MM.1S (cell line): Measurements from ENCODE around the gene DCTN1.

Experiments used
- DNase-seq: peaks from one replicate; pipeline ENCODE4 v3.0.0-alpha.2; 2015
- H2AFZ ChIP-seq: fragments of 300-600 bp; sonication (generic); 2 replicates; pipeline ENCODE4 v1.6.0; 2016; ENCODE audit warnings: antibody characterized with exemption, low read length
- H3F3A ChIP-seq: fragments of 300-600 bp; sonication (generic); 2 replicates; pipeline ENCODE4 v1.6.1; 2016; ENCODE audit warnings: mild to moderate bottlenecking, antibody characterized with exemption, low read length, moderate library complexity, mixed read lengths; ENCODE audit not compliant: insufficient read depth
- H3K27ac ChIP-seq: fragments of 300-600 bp; sonication (generic); 2 replicates; pipeline ENCODE4 v1.5.1; 2016; ENCODE audit warnings: mild to moderate bottlenecking, low read length
- H3K27me3 ChIP-seq: fragments of 300-600 bp; sonication (generic); replicated peaks from 2 replicates; pipeline ENCODE4 v1.6.0; 2016; ENCODE audit warnings: low read length; ENCODE audit not compliant: insufficient read depth
- H3K36me3 ChIP-seq: fragments of 300-600 bp; sonication (generic); replicated peaks from 2 replicates; pipeline ENCODE4 v1.6.1; 2016; ENCODE audit warnings: mild to moderate bottlenecking, low read length, mixed read lengths; ENCODE audit not compliant: insufficient read depth
- H3K4me1 ChIP-seq: fragments of 300-600 bp; sonication (generic); 2 replicates; pipeline ENCODE4 v1.6.1; 2016; ENCODE audit warnings: low read length, mixed read lengths
- H3K4me2 ChIP-seq: fragments of 300-600 bp; sonication (generic); 2 replicates; pipeline ENCODE4 v1.6.0; 2016; ENCODE audit warnings: low read depth, low read length
- H3K4me3 ChIP-seq: fragments of 300-600 bp; sonication (generic); 2 replicates; pipeline ENCODE4 v1.5.1; 2016; ENCODE audit warnings: low read length, mixed read lengths
- H3K79me2 ChIP-seq: fragments of 300-600 bp; sonication (generic); 2 replicates; pipeline ENCODE4 v1.6.1; 2016; ENCODE audit warnings: mixed run types, low read length, mixed read lengths
- H3K9ac ChIP-seq: fragments of 300-600 bp; sonication (generic); 2 replicates; pipeline ENCODE4 v1.6.1; 2016; ENCODE audit warnings: low read length, mixed read lengths
- H3K9me2 ChIP-seq: fragments of 300-600 bp; sonication (generic); replicated peaks from 2 replicates; pipeline ENCODE4 v1.6.1; 2016; ENCODE audit warnings: mild to moderate bottlenecking, low read length, mixed read lengths; ENCODE audit not compliant: insufficient read depth
- H3K9me3 ChIP-seq: fragments of 300-600 bp; sonication (generic); replicated peaks from 2 replicates; pipeline ENCODE4 v1.6.1; 2016; ENCODE audit warnings: mild to moderate bottlenecking, low read length, mixed read lengths; ENCODE audit not compliant: insufficient read depth
- H4K20me1 ChIP-seq: fragments of 300-600 bp; sonication (generic); 2 replicates; pipeline ENCODE4 v1.6.1; 2016; ENCODE audit warnings: mild to moderate bottlenecking, low read length, moderate library complexity, mixed read lengths; ENCODE audit not compliant: insufficient read depth
- CTCF ChIP-seq: fragments of 300-600 bp; sonication (generic); IDR thresholded peaks from 2 replicates; pipeline ENCODE4 v1.5.1; 2016; ENCODE audit warnings: antibody characterized with exemption, low read length, mixed read lengths
- EZH2 ChIP-seq: fragments of 300-600 bp; sonication (generic); optimal IDR thresholded peaks from 2 replicates; pipeline ENCODE3; 2017; ENCODE audit warnings: low read depth, mild to moderate bottlenecking, antibody characterized with exemption, low read length, mixed read lengths
- EZH2phosphoT487 ChIP-seq: fragments of 300-600 bp; sonication (generic); IDR thresholded peaks from 2 replicates; pipeline ENCODE4 v1.6.1; 2018; ENCODE audit warnings: antibody characterized with exemption, low read length

DCTN1 gene

GRCh38 chr2:74373221-74373676, 6.9 kb downstream of the DCTN1 start:
- no peak overlapping the region for H2AFZ ChIP-seq
- H3F3A ChIP-seq, result no peaks in the 10 kb centered on the region
- no peaks in the 10 kb centered on the region for H3K27me3 ChIP-seq
- no peaks in the 10 kb centered on the region for H3K9me2 ChIP-seq
- no peak for TF ChIP-seq EZH2phosphoT487
- no peak for TF ChIP-seq EZH2
- no peak for TF ChIP-seq CTCF
- no peak overlapping the region for H3K4me2 ChIP-seq
- H3K9ac ChIP-seq, result no peak overlapping the region
- no peaks in the 10 kb centered on the region; the same call in 1 of the 2 replicates for H3K36me3 ChIP-seq
- no peaks in the 10 kb centered on the region for H3K79me2 ChIP-seq
- H3K4me3 ChIP-seq, result no peak overlapping the region
- no peaks in the 10 kb centered on the region for H3K4me1 ChIP-seq
- H3K9me3 ChIP-seq, result no peaks in the 10 kb centered on the region
- H4K20me1 ChIP-seq, result no peaks in the 10 kb centered on the region
- H3K27ac ChIP-seq, result no peak overlapping the region
- no peak for DNase-seq

GRCh38 chr2:74372674-74373073, 7.4 kb downstream of the DCTN1 start:
- no peaks in the 10 kb centered on the region for H3K79me2 ChIP-seq
- H2AFZ ChIP-seq, result no peak overlapping the region
- no peaks in the 10 kb centered on the region for H3K4me1 ChIP-seq
- H3K4me2 ChIP-seq, result no peak overlapping the region
- no peak overlapping the region for H3K4me3 ChIP-seq
- H3F3A ChIP-seq, result no peaks in the 10 kb centered on the region
- H3K9me2 ChIP-seq, result no peaks in the 10 kb centered on the region
- no peak overlapping the region for H3K9ac ChIP-seq
- no peaks in the 10 kb centered on the region; the same call in 1 of the 2 replicates for H3K36me3 ChIP-seq
- TF ChIP-seq EZH2phosphoT487 (no peak), EZH2 (no peak), CTCF (no peak)
- no peaks in the 10 kb centered on the region for H3K9me3 ChIP-seq
- H3K27ac ChIP-seq, result no peak overlapping the region
- no peaks in the 10 kb centered on the region for H4K20me1 ChIP-seq
- DNase-seq, result no peak
- H3K27me3 ChIP-seq, result no peaks in the 10 kb centered on the region

- Histone ChIP-seq H2AFZ (no peak overlapping the region), H3K9me3 (no peaks in the 10 kb centered on the region), H3K9ac (no peak overlapping the region), H3K4me1 (no peaks in the 10 kb centered on the region), H3K9me2 (no peaks in the 10 kb centered on the region), H3K4me2 (no peak overlapping the region), H3F3A (no peaks in the 10 kb centered on the region), H3K79me2 (no peaks in the 10 kb centered on the region), H4K20me1 (no peaks in the 10 kb centered on the region), H3K27ac (no peak overlapping the region), H3K4me3 (no peak overlapping the region), H3K27me3 (no peaks in the 10 kb centered on the region), H3K36me3 (no peaks in the 10 kb centered on the region)
- no peak for TF ChIP-seq EZH2phosphoT487
- TF ChIP-seq CTCF, result no peak
- TF ChIP-seq EZH2, result no peak
- no peak for DNase-seq
Observed at GRCh38 chr2:74371421-74371820, 8.7 kb downstream of the DCTN1 start.

- no peak for DNase-seq
- H3K9me3 ChIP-seq, result no peaks in the 10 kb centered on the region
- H4K20me1 ChIP-seq, result no peaks in the 10 kb centered on the region
- no peak overlapping the region for H2AFZ ChIP-seq
- no peak overlapping the region for H3K27ac ChIP-seq
- TF ChIP-seq EZH2phosphoT487 (no peak), CTCF (no peak), EZH2 (no peak)
- no peak overlapping the region for H3K4me3 ChIP-seq
- no peaks in the 10 kb centered on the region for H3K79me2 ChIP-seq
- no peaks in the 10 kb centered on the region for H3F3A ChIP-seq
- H3K4me1 ChIP-seq, result no peaks in the 10 kb centered on the region
- H3K36me3 ChIP-seq, result no peaks in the 10 kb centered on the region
- H3K9me2 ChIP-seq, result no peaks in the 10 kb centered on the region
- H3K27me3 ChIP-seq, result no peaks in the 10 kb centered on the region
- H3K9ac ChIP-seq, result no peak overlapping the region
- H3K4me2 ChIP-seq, result no peak overlapping the region
Observed at GRCh38 chr2:74369976-74370375, 10.1 kb downstream of the DCTN1 start.
